T-helper 22 cell (primary cell): ENCODE measurements around the gene NCF4.

Experiments
- DNase-seq: peaks from one replicate; pipeline ENCODE4 v3.0.0-alpha.2; 2020; ENCODE audit warnings: low read depth

The NCF4 gene

GRCh38 chr22:36860821-36861659 is at the start of gene NCF4:
TSS of gene NCF4 (plus strand) at chr22:36861006. CDS start at chr22:36861172, 166 bp downstream.
- DNase-seq, result peak; percentile 6

- no peak for DNase-seq
Observed at GRCh38 chr22:36811094-36811800, 49.6 kb upstream of the NCF4 start.

GRCh38 chr22:36814801-36815200 is 46.0 kb upstream of the NCF4 start:
- DNase-seq, result no peak

GRCh38 chr22:36815558-36816338 is 45.1 kb upstream of the NCF4 start:
- DNase-seq, result no peak

- no peak for DNase-seq
Observed at GRCh38 chr22:36816339-36816635, 44.5 kb upstream of the NCF4 start.

- no peak for DNase-seq
Observed at GRCh38 chr22:36816636-36817524, 43.9 kb upstream of the NCF4 start, which contains the start of gene PVALB. TSS of gene PVALB (minus strand) at chr22:36817035. CDS start at chr22:36817005, 30 bp downstream.

GRCh38 chr22:36817525-36817848 is 43.3 kb upstream of the NCF4 start:
- DNase-seq, result no peak

GRCh38 chr22:36818010-36818642 is 42.7 kb upstream of the NCF4 start:
- DNase-seq, result no peak

- DNase-seq, result no peak
Observed at GRCh38 chr22:36819112-36819511, 41.7 kb upstream of the NCF4 start.

- DNase-seq, result no peak
Observed at GRCh38 chr22:36822581-36822980, 38.2 kb upstream of the NCF4 start.

GRCh38 chr22:36823186-36823839 is 37.5 kb upstream of the NCF4 start:
- DNase-seq, result no peak

GRCh38 chr22:36824655-36825054 is 36.2 kb upstream of the NCF4 start:
- no peak for DNase-seq

- DNase-seq, result no peak
Observed at GRCh38 chr22:36826262-36826661, 34.5 kb upstream of the NCF4 start.

- no peak for DNase-seq
Observed at GRCh38 chr22:36828815-36829214, 32.0 kb upstream of the NCF4 start.

GRCh38 chr22:36829370-36830002 is 31.3 kb upstream of the NCF4 start:
- DNase-seq, result no peak

- no peak for DNase-seq
Observed at GRCh38 chr22:36830601-36831000, 30.2 kb upstream of the NCF4 start.

- no peak for DNase-seq
Observed at GRCh38 chr22:36831206-36831605, 29.6 kb upstream of the NCF4 start.

- no peak for DNase-seq
Observed at GRCh38 chr22:36831717-36832116, 29.1 kb upstream of the NCF4 start.

GRCh38 chr22:36833073-36833472 is 27.7 kb upstream of the NCF4 start:
- no peak for DNase-seq

GRCh38 chr22:36835903-36836302 is 24.9 kb upstream of the NCF4 start:
- DNase-seq, result no peak
